Neural cell (in vitro differentiated cells): Measurements from ENCODE around the gene ZNF500. TPM values are rescaled to one million over a fixed set of nuclear protein-coding genes. Genes with fewer than 3 reads are reported as not detected.
A peak's percentile ranks its signal among the peaks of the same experiment; 100 is the strongest.

Experiments
- H2AFZ ChIP-seq: fragments of 200-600, 300-800 bp; sonication (generic), shearing (Covaris generic); 2 replicates; pipeline ENCODE4 v1.6.0; 2014; ENCODE audit warnings: low read depth, mild to moderate bottlenecking, antibody characterized with exemption, low read length, moderate library complexity
- H3F3A ChIP-seq: fragments of 200-600 bp; shearing (Covaris generic); 2 replicates; pipeline ENCODE4 v1.6.1; 2016; ENCODE audit warnings: mild to moderate bottlenecking, moderate library complexity, mixed read lengths, antibody characterized with exemption, low read length; ENCODE audit not compliant: insufficient read depth, poor library complexity, severe bottlenecking
- H3K27ac ChIP-seq: fragments of 200-600, 300-800 bp; sonication (generic), shearing (Covaris generic); 2 replicates; pipeline ENCODE4 v1.5.1; 2014; ENCODE audit warnings: mild to moderate bottlenecking, low read length, moderate library complexity
- H3K27me3 ChIP-seq: fragments of 300-800, 200-600 bp; sonication (generic), shearing (Covaris generic); 2 replicates; pipeline ENCODE4 v1.6.0; 2014; ENCODE audit warnings: mild to moderate bottlenecking, low read depth, low read length, moderate library complexity; ENCODE audit not compliant: insufficient read depth
- H3K36me3 ChIP-seq: fragments of 300-800, 200-600 bp; sonication (generic), shearing (Covaris generic); 2 replicates; pipeline ENCODE4 v1.5.1; 2014; ENCODE audit warnings: mild to moderate bottlenecking, antibody characterized with exemption, low read length, moderate library complexity; ENCODE audit not compliant: insufficient read depth
- H3K4me2 ChIP-seq: fragments of 300-800, 200-600 bp; sonication (generic), shearing (Covaris generic); 2 replicates; pipeline ENCODE4 v1.6.0; 2014; ENCODE audit warnings: mild to moderate bottlenecking, low read length
- H3K4me3 ChIP-seq: fragments of 300-800, 200-600 bp; sonication (generic), shearing (Covaris generic); 2 replicates; pipeline ENCODE4 v1.5.1; 2014; ENCODE audit warnings: mild to moderate bottlenecking, low read length, moderate library complexity
- H3K79me2 ChIP-seq: fragments of 200-600 bp; shearing (Covaris generic); replicated peaks from 2 replicates; pipeline ENCODE4 v1.6.0; 2014; ENCODE audit warnings: mild to moderate bottlenecking, low read length, moderate library complexity; ENCODE audit not compliant: insufficient read depth
- H3K9ac ChIP-seq: fragments of 300-800, 200-600 bp; sonication (generic), shearing (Covaris generic); 2 replicates; pipeline ENCODE4 v1.6.1; 2016; ENCODE audit warnings: mild to moderate bottlenecking, low read length, mixed read lengths
- H3K9me2 ChIP-seq: fragments of 200-600 bp; shearing (Covaris generic); 2 replicates; pipeline ENCODE4 v1.6.1; 2016; ENCODE audit warnings: mild to moderate bottlenecking, low read length, mixed read lengths; ENCODE audit not compliant: insufficient read depth
- H3K9me3 ChIP-seq: fragments of 200-600, 300-800 bp; sonication (generic), shearing (Covaris generic); 2 replicates; pipeline ENCODE4 v1.6.1; 2016; ENCODE audit warnings: mild to moderate bottlenecking, mixed run types, low read length, moderate library complexity, mixed read lengths
- H4K20me1 ChIP-seq: fragments of 200-600 bp; shearing (Covaris generic); 2 replicates; pipeline ENCODE4 v1.6.1; 2016; ENCODE audit warnings: mild to moderate bottlenecking, mixed run types; ENCODE audit not compliant: insufficient read depth
- CTCF ChIP-seq: fragments of 450-650 bp; IDR thresholded peaks from 2 replicates; pipeline ENCODE4 v1.5.1; 2014; ENCODE audit warnings: antibody characterized with exemption, mild to moderate bottlenecking, moderate library complexity; ENCODE audit not compliant: poor library complexity, severe bottlenecking
- EP300 ChIP-seq: fragments of 450-650 bp; conservative IDR thresholded peaks from 2 replicates; pipeline ENCODE4 v1.6.1; 2014; ENCODE audit warnings: antibody characterized with exemption, mild to moderate bottlenecking, moderate library complexity; ENCODE audit not compliant: poor library complexity, severe bottlenecking
- EZH2 ChIP-seq: fragments of 200-600, 300-800 bp; shearing (Covaris generic), sonication (generic); IDR thresholded peaks from 2 replicates; pipeline ENCODE4 v1.6.1; 2014; ENCODE audit warnings: antibody characterized with exemption, low read length, borderline replicate concordance, mild to moderate bottlenecking; ENCODE audit not compliant: insufficient read depth, poor library complexity, severe bottlenecking
- MXI1 ChIP-seq: fragments of 450-650 bp; conservative IDR thresholded peaks from 2 replicates; pipeline ENCODE4 v1.6.1; 2014; ENCODE audit warnings: antibody characterized with exemption, mild to moderate bottlenecking; ENCODE audit not compliant: poor library complexity, severe bottlenecking
- POLR2AphosphoS5 ChIP-seq: IDR thresholded peaks from 2 replicates; pipeline ENCODE4 v1.6.1; 2012
- RAD21 ChIP-seq: fragments of 450-650 bp; conservative IDR thresholded peaks from 2 replicates; pipeline ENCODE4 v1.6.1; 2014; ENCODE audit warnings: antibody characterized with exemption, mild to moderate bottlenecking, moderate library complexity
- SMC3 ChIP-seq: fragments of 450-650 bp; conservative IDR thresholded peaks from 2 replicates; pipeline ENCODE4 v1.6.1; 2014; ENCODE audit warnings: antibody characterized with exemption, mild to moderate bottlenecking, moderate library complexity; ENCODE audit not compliant: poor library complexity
- TAF1 ChIP-seq: IDR thresholded peaks from 2 replicates; pipeline ENCODE4 v1.6.1; 2012; ENCODE audit warnings: low read depth
- polyA plus RNA-seq: library from polyadenylated mRNA; depleted of rRNA; stranded (reverse); fragments of >200 nt; gene quantifications from 2 replicates; pipeline ENCODE4 v1.2.3, GENCODE V29; 2014
- TF ChIP-seq, protein P1 (sequence below): IDR thresholded peaks from 2 replicates; pipeline ENCODE4 v1.6.1; 2012; ENCODE audit warnings: borderline replicate concordance

Gene ZNF500
- polyA plus RNA-seq, 1 donor from 2014 or later = 16.0 TPM

DNA sequence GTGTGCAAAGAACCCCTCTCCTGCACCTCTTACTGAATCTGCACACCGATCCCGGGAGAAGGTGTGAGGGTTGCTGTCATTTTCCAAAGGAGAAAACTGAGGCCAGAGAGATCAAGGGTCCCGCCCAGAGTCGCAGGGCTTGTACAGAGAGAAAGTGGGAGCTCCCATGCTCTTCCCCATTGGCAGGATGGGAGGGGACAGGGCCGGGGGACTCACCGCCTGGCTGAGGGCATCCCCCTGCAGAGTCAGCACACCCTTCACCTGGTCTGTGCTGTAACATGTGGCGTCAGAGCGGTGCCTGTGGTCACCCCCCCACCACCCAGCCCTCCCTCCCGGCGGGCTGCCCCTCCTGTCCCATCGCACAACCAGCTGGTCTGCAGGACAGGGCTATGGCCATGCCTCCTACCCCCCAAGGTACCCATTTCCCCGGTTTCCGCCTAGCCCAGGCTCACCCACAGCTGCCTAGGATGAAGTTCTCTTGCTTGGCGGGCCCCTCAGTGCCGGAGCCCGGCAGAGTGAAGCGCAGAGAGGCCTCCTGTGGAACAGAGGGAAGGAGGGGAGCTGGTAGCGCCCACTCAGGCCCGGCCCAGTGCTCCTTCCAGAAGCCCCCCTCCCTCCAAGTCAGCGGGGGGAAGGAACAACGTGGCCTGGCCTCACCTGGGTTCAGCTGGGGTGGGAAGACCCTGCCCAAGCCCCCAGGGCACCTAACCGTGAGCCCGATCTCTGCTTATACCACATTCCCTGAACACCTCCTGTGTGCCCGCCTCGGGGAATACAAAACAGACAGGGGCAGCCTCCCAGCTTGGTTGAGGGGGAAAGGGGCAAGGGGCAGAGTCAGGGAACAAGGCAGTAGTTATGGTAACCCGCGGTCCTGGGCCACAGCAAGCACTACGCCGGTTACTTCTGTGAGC lies 34.3 kb upstream of the ZNF500 start:
- Histone ChIP-seq H4K20me1 (no peaks in the 10 kb centered on the region), H3K27ac (peak overlapping the region; percentile 86), H3K36me3 (no peaks in the 10 kb centered on the region), H2AFZ (no peak overlapping the region), H3K4me2 (peak overlapping the region; percentile 62), H3K27me3 (no peaks in the 10 kb centered on the region), H3K9ac (peak overlapping the region; percentile 83), H3K4me3 (peak overlapping the region; percentile 92), H3K9me2 (no peaks in the 10 kb centered on the region), H3K79me2 (no peaks in the 10 kb centered on the region), H3F3A (no peaks in the 10 kb centered on the region), H3K9me3 (no peaks in the 10 kb centered on the region)
- TF ChIP-seq TAF1 = no peak
- no peak for TF ChIP-seq RAD21

DNA sequence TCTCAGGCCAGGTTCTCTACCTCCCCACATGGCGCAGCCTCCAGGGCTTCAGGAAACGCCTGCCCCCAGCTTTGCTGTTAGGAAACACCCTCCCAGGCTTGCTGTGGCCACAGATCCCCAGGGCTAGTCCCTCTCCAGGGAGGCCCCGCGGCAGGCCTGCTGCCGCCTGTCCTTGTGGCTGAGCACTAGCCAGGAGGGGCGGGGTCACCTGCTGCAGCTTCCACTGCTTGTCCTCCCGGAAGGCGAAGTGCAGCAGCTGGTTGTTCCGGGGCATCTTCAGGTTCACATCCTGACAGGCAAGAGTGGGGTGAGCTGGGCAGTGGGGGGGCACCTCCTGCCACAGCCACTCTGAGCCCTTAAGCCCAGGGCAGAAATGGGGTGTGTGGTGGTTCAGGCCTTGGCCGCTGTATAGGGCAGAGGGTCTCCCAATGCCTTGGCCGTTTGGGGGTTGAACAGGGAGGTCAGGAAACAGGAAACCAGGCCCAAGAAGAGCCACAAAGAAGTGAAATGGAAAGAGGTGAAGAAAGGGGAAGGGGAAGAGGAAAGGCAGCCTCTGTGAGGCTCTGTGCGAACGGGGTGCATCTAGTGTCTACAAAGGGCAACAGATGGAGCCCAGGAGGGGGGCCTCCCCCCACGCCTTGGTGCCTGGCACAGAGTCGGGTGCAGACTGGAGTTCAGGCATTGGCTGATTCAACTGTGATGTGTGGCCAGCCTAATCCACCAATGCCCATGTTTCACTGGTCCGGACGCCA lies 33.5 kb upstream of the ZNF500 start:
- H3K27ac ChIP-seq = no peak overlapping the region
- no peaks in the 10 kb centered on the region for H3K9me2 ChIP-seq
- H3K79me2 ChIP-seq = no peaks in the 10 kb centered on the region
- no peaks in the 10 kb centered on the region for H4K20me1 ChIP-seq
- TF ChIP-seq CTCF = no peak
- TF ChIP-seq RAD21 = no peak
- no peak for TF ChIP-seq EZH2
- no peak for TF ChIP-seq EP300
- TF ChIP-seq MXI1 = no peak
- no peak for TF ChIP-seq SMC3
- TF ChIP-seq, protein P1, sequence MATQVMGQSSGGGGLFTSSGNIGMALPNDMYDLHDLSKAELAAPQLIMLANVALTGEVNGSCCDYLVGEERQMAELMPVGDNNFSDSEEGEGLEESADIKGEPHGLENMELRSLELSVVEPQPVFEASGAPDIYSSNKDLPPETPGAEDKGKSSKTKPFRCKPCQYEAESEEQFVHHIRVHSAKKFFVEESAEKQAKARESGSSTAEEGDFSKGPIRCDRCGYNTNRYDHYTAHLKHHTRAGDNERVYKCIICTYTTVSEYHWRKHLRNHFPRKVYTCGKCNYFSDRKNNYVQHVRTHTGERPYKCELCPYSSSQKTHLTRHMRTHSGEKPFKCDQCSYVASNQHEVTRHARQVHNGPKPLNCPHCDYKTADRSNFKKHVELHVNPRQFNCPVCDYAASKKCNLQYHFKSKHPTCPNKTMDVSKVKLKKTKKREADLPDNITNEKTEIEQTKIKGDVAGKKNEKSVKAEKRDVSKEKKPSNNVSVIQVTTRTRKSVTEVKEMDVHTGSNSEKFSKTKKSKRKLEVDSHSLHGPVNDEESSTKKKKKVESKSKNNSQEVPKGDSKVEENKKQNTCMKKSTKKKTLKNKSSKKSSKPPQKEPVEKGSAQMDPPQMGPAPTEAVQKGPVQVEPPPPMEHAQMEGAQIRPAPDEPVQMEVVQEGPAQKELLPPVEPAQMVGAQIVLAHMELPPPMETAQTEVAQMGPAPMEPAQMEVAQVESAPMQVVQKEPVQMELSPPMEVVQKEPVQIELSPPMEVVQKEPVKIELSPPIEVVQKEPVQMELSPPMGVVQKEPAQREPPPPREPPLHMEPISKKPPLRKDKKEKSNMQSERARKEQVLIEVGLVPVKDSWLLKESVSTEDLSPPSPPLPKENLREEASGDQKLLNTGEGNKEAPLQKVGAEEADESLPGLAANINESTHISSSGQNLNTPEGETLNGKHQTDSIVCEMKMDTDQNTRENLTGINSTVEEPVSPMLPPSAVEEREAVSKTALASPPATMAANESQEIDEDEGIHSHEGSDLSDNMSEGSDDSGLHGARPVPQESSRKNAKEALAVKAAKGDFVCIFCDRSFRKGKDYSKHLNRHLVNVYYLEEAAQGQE = no peak
- TF ChIP-seq TAF1 = no peak
- TF ChIP-seq POLR2AphosphoS5 = no peak
- no peak overlapping the region for H3K4me2 ChIP-seq
- no peak overlapping the region for H2AFZ ChIP-seq
- H3K9ac ChIP-seq = no peak overlapping the region
- H3K9me3 ChIP-seq = no peaks in the 10 kb centered on the region
- H3K4me3 ChIP-seq = peak overlapping the region; percentile 92
- no peaks in the 10 kb centered on the region for H3F3A ChIP-seq
- H3K36me3 ChIP-seq = no peaks in the 10 kb centered on the region
- no peaks in the 10 kb centered on the region for H3K27me3 ChIP-seq
